ENCODE results near the gene CLASRP. TPM values are rescaled to one million over a fixed set of nuclear protein-coding genes. Genes with fewer than 3 reads are reported as not detected.

The CLASRP gene
- total RNA-seq, 1 experiment from 2014 or later, result 88.0 TPM

DNA sequence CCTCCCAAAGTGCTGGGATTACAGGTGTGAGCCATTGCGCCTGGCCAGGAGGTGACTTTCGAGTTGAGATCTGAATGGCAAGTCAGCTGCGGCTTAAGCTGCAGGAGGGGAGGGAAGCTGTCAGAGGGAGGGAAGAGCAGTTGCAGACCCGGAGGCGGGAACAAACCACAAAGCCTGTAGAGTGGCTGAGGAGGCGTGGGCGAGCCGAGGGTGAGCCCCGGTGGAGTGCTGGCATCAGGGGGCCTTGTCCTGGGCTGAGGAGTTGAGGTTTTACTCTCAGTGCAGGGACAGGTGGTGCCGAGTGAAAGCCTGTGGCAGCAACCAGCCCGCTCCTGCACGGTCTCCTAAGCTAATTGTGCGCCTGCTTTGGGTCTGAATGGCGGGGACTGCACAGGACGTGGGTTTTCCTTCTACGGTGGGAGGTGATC, 78.3 kb downstream of the CLASRP start:
- no peaks in the 10 kb centered on the region for H3K36me3 Mint-ChIP-seq
- TF ChIP-seq TEAD1 (CRISPR knock-in tag; IDR thresholded peaks at IDR 0.05), result no peak
- TF ChIP-seq, protein P1, sequence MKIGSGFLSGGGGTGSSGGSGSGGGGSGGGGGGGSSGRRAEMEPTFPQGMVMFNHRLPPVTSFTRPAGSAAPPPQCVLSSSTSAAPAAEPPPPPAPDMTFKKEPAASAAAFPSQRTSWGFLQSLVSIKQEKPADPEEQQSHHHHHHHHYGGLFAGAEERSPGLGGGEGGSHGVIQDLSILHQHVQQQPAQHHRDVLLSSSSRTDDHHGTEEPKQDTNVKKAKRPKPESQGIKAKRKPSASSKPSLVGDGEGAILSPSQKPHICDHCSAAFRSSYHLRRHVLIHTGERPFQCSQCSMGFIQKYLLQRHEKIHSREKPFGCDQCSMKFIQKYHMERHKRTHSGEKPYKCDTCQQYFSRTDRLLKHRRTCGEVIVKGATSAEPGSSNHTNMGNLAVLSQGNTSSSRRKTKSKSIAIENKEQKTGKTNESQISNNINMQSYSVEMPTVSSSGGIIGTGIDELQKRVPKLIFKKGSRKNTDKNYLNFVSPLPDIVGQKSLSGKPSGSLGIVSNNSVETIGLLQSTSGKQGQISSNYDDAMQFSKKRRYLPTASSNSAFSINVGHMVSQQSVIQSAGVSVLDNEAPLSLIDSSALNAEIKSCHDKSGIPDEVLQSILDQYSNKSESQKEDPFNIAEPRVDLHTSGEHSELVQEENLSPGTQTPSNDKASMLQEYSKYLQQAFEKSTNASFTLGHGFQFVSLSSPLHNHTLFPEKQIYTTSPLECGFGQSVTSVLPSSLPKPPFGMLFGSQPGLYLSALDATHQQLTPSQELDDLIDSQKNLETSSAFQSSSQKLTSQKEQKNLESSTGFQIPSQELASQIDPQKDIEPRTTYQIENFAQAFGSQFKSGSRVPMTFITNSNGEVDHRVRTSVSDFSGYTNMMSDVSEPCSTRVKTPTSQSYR (CRISPR knock-in tag; IDR thresholded peaks at IDR 0.05), result no peak
- TF ChIP-seq GRHL2 (CRISPR knock-in tag; IDR thresholded peaks at IDR 0.05; ENCODE audit: insufficient replicate concordance, severe bottlenecking), result no peak
- TF ChIP-seq, protein P2, sequence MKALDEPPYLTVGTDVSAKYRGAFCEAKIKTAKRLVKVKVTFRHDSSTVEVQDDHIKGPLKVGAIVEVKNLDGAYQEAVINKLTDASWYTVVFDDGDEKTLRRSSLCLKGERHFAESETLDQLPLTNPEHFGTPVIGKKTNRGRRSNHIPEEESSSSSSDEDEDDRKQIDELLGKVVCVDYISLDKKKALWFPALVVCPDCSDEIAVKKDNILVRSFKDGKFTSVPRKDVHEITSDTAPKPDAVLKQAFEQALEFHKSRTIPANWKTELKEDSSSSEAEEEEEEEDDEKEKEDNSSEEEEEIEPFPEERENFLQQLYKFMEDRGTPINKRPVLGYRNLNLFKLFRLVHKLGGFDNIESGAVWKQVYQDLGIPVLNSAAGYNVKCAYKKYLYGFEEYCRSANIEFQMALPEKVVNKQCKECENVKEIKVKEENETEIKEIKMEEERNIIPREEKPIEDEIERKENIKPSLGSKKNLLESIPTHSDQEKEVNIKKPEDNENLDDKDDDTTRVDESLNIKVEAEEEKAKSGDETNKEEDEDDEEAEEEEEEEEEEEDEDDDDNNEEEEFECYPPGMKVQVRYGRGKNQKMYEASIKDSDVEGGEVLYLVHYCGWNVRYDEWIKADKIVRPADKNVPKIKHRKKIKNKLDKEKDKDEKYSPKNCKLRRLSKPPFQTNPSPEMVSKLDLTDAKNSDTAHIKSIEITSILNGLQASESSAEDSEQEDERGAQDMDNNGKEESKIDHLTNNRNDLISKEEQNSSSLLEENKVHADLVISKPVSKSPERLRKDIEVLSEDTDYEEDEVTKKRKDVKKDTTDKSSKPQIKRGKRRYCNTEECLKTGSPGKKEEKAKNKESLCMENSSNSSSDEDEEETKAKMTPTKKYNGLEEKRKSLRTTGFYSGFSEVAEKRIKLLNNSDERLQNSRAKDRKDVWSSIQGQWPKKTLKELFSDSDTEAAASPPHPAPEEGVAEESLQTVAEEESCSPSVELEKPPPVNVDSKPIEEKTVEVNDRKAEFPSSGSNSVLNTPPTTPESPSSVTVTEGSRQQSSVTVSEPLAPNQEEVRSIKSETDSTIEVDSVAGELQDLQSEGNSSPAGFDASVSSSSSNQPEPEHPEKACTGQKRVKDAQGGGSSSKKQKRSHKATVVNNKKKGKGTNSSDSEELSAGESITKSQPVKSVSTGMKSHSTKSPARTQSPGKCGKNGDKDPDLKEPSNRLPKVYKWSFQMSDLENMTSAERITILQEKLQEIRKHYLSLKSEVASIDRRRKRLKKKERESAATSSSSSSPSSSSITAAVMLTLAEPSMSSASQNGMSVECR (CRISPR knock-in tag; IDR thresholded peaks at IDR 0.05; ENCODE audit: borderline replicate concordance), result no peak
- no peak for TF ChIP-seq ETV6 (CRISPR knock-in tag; IDR thresholded peaks at IDR 0.05)
- no peak for TF ChIP-seq TEAD4 (CRISPR knock-in tag; IDR thresholded peaks at IDR 0.05)
- no peak for TF ChIP-seq KAT7 (CRISPR knock-in tag; IDR thresholded peaks at IDR 0.05; ENCODE audit: borderline replicate concordance)
- TF ChIP-seq, protein P3, sequence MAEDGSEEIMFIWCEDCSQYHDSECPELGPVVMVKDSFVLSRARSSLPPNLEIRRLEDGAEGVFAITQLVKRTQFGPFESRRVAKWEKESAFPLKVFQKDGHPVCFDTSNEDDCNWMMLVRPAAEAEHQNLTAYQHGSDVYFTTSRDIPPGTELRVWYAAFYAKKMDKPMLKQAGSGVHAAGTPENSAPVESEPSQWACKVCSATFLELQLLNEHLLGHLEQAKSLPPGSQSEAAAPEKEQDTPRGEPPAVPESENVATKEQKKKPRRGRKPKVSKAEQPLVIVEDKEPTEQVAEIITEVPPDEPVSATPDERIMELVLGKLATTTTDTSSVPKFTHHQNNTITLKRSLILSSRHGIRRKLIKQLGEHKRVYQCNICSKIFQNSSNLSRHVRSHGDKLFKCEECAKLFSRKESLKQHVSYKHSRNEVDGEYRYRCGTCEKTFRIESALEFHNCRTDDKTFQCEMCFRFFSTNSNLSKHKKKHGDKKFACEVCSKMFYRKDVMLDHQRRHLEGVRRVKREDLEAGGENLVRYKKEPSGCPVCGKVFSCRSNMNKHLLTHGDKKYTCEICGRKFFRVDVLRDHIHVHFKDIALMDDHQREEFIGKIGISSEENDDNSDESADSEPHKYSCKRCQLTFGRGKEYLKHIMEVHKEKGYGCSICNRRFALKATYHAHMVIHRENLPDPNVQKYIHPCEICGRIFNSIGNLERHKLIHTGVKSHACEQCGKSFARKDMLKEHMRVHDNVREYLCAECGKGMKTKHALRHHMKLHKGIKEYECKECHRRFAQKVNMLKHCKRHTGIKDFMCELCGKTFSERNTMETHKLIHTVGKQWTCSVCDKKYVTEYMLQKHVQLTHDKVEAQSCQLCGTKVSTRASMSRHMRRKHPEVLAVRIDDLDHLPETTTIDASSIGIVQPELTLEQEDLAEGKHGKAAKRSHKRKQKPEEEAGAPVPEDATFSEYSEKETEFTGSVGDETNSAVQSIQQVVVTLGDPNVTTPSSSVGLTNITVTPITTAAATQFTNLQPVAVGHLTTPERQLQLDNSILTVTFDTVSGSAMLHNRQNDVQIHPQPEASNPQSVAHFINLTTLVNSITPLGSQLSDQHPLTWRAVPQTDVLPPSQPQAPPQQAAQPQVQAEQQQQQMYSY (CRISPR knock-in tag; IDR thresholded peaks at IDR 0.05), result no peak
- no peak for TF ChIP-seq HMGA2 (CRISPR knock-in tag; IDR thresholded peaks at IDR 0.05)
- TF ChIP-seq, protein P4, sequence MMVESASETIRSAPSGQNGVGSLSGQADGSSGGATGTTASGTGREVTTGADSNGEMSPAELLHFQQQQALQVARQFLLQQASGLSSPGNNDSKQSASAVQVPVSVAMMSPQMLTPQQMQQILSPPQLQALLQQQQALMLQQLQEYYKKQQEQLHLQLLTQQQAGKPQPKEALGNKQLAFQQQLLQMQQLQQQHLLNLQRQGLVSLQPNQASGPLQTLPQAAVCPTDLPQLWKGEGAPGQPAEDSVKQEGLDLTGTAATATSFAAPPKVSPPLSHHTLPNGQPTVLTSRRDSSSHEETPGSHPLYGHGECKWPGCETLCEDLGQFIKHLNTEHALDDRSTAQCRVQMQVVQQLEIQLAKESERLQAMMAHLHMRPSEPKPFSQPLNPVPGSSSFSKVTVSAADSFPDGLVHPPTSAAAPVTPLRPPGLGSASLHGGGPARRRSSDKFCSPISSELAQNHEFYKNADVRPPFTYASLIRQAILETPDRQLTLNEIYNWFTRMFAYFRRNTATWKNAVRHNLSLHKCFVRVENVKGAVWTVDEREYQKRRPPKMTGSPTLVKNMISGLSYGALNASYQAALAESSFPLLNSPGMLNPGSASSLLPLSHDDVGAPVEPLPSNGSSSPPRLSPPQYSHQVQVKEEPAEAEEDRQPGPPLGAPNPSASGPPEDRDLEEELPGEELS (CRISPR knock-in tag; IDR thresholded peaks at IDR 0.05), result no peak
- no peak for TF ChIP-seq NR2C2 (CRISPR knock-in tag; IDR thresholded peaks at IDR 0.05)
- TF ChIP-seq ZNF416 (CRISPR knock-in tag; IDR thresholded peaks at IDR 0.05), result no peak
- TF ChIP-seq, protein P5, sequence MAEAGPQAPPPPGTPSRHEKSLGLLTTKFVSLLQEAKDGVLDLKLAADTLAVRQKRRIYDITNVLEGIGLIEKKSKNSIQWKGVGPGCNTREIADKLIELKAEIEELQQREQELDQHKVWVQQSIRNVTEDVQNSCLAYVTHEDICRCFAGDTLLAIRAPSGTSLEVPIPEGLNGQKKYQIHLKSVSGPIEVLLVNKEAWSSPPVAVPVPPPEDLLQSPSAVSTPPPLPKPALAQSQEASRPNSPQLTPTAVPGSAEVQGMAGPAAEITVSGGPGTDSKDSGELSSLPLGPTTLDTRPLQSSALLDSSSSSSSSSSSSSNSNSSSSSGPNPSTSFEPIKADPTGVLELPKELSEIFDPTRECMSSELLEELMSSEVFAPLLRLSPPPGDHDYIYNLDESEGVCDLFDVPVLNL (CRISPR knock-in tag; IDR thresholded peaks at IDR 0.05; ENCODE audit: borderline replicate concordance, low read depth), result no peak
- no peak for TF ChIP-seq ZNF263 (CRISPR knock-in tag; IDR thresholded peaks at IDR 0.05; ENCODE audit: low read depth)
- no peak for TF ChIP-seq RORB (CRISPR knock-in tag; IDR thresholded peaks at IDR 0.05)
- H3K4me3 Mint-ChIP-seq, result no peak overlapping the region
- H3K4me1 Mint-ChIP-seq, result peaks cover 9% of the 10 kb centered on the region; the same call in 1 of the 2 replicates
- H3K27me3 Mint-ChIP-seq (ENCODE audit: low read depth), result no peaks in the 10 kb centered on the region
- H3K27ac Mint-ChIP-seq, result peak overlapping the region; percentile 67
- peak; percentile 32 for ATAC-seq
- no peaks in the 10 kb centered on the region for H3K9me3 Mint-ChIP-seq
- DNase-seq (ENCODE audit: low spot score), result no peak
- CTCF ChIA-PET, result interaction anchor here (0.7 to 1.9 kb wide), 6 partner anchors 9 to 394 kb away, joined by 3 to 8 read pairs (median 4); partner anchors contain the start of gene PPP1R37
- POLR2A ChIA-PET, result no interaction called here
